Measurements from ENCODE around the gene HS3ST2.

DNA sequence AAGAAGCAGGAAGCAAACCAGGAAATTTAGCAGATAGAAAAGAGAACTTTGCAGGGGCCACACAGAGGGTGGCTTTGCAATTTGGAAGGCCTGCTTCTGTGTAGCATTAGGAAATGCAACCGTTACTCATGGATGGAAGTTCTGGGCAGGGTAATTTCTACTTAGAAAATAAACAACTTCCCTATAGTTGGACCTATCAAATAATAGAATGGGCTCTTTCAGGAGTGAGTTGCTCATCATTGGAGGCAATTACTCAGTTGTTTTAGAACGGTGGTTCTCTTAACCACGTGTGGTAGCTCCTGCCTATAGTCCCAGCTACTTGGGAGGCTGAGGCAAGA, 25.8 kb upstream of the HS3ST2 start:
- TF ChIP-seq CTCF (IDR thresholded peaks at IDR 0.05) (no peak), POLR2A (IDR thresholded peaks at IDR 0.05) (no peak), EP300 (IDR thresholded peaks at IDR 0.05) (no peak)
